Stimulated activated CD4-positive, alpha-beta T cell treated with anti-CD3 and anti-CD28 coated beads, Interleukin-1b, Interleukin-23, amount 100 ng/mL, for 24 hours (primary cell): ENCODE data around the gene LPA.

Experiments used
- DNase-seq, 4 experiments: peaks; one replicate each; pipeline ENCODE4 v3.0.0-alpha.2; 2020; ENCODE audit warnings: low read depth in 4 of 4, low spot score in 1 of 4

LPA gene

GRCh38 chr6:160519133-160519532, 144.9 kb downstream of the LPA start:
- no peak for DNase-seq

GRCh38 chr6:160513836-160514235, 150.2 kb downstream of the LPA start:
- no peak for DNase-seq

GRCh38 chr6:160510976-160511617, 153.0 kb downstream of the LPA start:
- DNase-seq = no peak

- DNase-seq = no peak
Measured at GRCh38 chr6:160510199-160510598, 153.9 kb downstream of the LPA start.

- no peak for DNase-seq
Measured at GRCh38 chr6:160509610-160510009, 154.5 kb downstream of the LPA start.

GRCh38 chr6:160508599-160508998, 155.5 kb downstream of the LPA start:
- DNase-seq = no peak

GRCh38 chr6:160507420-160507819, 156.7 kb downstream of the LPA start:
- DNase-seq = no peak

- no peak for DNase-seq
Measured at GRCh38 chr6:160505970-160506369, 158.1 kb downstream of the LPA start.

- no peak for DNase-seq
Measured at GRCh38 chr6:160500639-160501038, 163.4 kb downstream of the LPA start.

- DNase-seq = no peak
Measured at GRCh38 chr6:160494576-160494975, 169.5 kb downstream of the LPA start.

GRCh38 chr6:160489091-160489490, 175.0 kb downstream of the LPA start:
- no peak for DNase-seq

- no peak for DNase-seq
Measured at GRCh38 chr6:160487116-160487515, 177.0 kb downstream of the LPA start.
